ENCODE data around the gene ABCC8. TPM values are rescaled to one million over a fixed set of nuclear protein-coding genes. Genes with fewer than 3 reads are reported as not detected.

Gene ABCC8
- total and polyA plus RNA-seq, 10 of the 15 experiments (the other 5 are each of a cell fraction or from before 2014, with no cell fraction given) = not detected

GRCh38 chr11:17508306-17508705, 31.7 kb upstream of the ABCC8 start:
- FAIRE-seq (no peak), DNase-seq (ENCODE audit: low read depth, low spot score) (no peak), ATAC-seq (no peak)
- no peaks in the 10 kb centered on the region for H3K36me3 ChIP-seq (ENCODE audit: control insufficient read depth in 2 of 2, insufficient read depth in 2 of 2, low read length in 1 of 2)
- no peaks in the 10 kb centered on the region for H3K9me3 ChIP-seq (replicated peaks; ENCODE audit: control insufficient read depth, insufficient read depth, low read length)
- no peaks in the 10 kb centered on the region for H3K79me2 ChIP-seq (ENCODE audit: control insufficient read depth, insufficient read depth, low read length)
- in situ Hi-C loops (cut with MboI) (loop anchor here (5.0 to 10.0 kb wide), 2 partner anchors 124 to 281 kb away; partner anchors contain the start of gene KCNJ11), intact Hi-C loops (cut with micrococcal nuclease; ENCODE audit: unreplicated experiment) (no loop called here)
- H3K4me2 ChIP-seq (ENCODE audit: control insufficient read depth, insufficient read depth) = no peak overlapping the region
- TF ChIP-seq ZNF687 (IDR thresholded peaks at IDR 0.05) = no peak
- TF ChIP-seq ZNF207 (IDR thresholded peaks at IDR 0.05; ENCODE audit: borderline replicate concordance) = no peak
- no peak for TF ChIP-seq E4F1 (IDR thresholded peaks at IDR 0.05; ENCODE audit: borderline replicate concordance, partially characterized antibody)
- no peak for TF ChIP-seq IRF3 (IDR thresholded peaks at IDR 0.05)
- no peak for TF ChIP-seq YBX1 (IDR thresholded peaks at IDR 0.05)
- TF ChIP-seq PML (IDR thresholded peaks at IDR 0.05; ENCODE audit: low read length) = no peak
- TF ChIP-seq RB1 (IDR thresholded peaks at IDR 0.05; ENCODE audit: borderline replicate concordance) = no peak
- no peak for TF ChIP-seq E2F4 (IDR thresholded peaks at IDR 0.05; ENCODE audit: low read depth, low read length)
- TF ChIP-seq BCL11A (IDR thresholded peaks at IDR 0.05; ENCODE audit: low read depth, low read length) = no peak
- H3K27ac ChIP-seq (ENCODE audit: control insufficient read depth, insufficient read depth) = no peak overlapping the region
- no peak overlapping the region for H3K4me3 ChIP-seq
- no peaks in the 10 kb centered on the region; the same call in 1 of the 2 replicates for H3K4me1 ChIP-seq (ENCODE audit: control insufficient read depth, insufficient read depth, low read length)
- H4K20me1 ChIP-seq (ENCODE audit: control insufficient read depth, insufficient read depth) = no peaks in the 10 kb centered on the region; the same call in 1 of the 2 replicates
- H3K9ac ChIP-seq (ENCODE audit: control insufficient read depth, insufficient read depth, low read length) = no peak overlapping the region
- SMC1A ChIA-PET (ENCODE audit: uncharacterized antibody, unreplicated experiment) = interaction anchor here (0.7 kb wide), 1 partner anchor 597 kb away, joined by 3 read pairs; no protein-coding TSS in a partner anchor
- 0% methylated on average over 3 of the region's 3 CpGs for WGBS (ENCODE audit: insufficient coverage, insufficient replicate concordance, low lambda C conversion rate, missing lambda C conversion rate)
- H2AFZ ChIP-seq (ENCODE audit: control insufficient read depth, low read depth, low read length) = no peak overlapping the region
- RAD21 ChIA-PET (ENCODE audit: unreplicated experiment) = interaction anchor here (1.4 kb wide), 1 partner anchor 14 kb away, joined by 3 read pairs; no protein-coding TSS in a partner anchor
- CTCF ChIA-PET = interaction anchor here (0.6 to 2.4 kb wide), 6 partner anchors 9 to 131 kb away, joined by 3 to 10 read pairs (median 6); no protein-coding TSS in a partner anchor
- BruUV-seq (replicated peaks) = no TSS peak
- H3K27me3 ChIP-seq (replicated peaks in 1 of 2; ENCODE audit: control insufficient read depth in 2 of 2, insufficient read depth in 2 of 2, low read length in 1 of 2) = no peaks in the 10 kb centered on the region; a peak in 2 of 4 replicates
- POLR2A ChIA-PET = no interaction called here
